K562 (cell line): Measurements from ENCODE around the gene ACSM6. TPM values are rescaled to one million over a fixed set of nuclear protein-coding genes. Genes with fewer than 3 reads are reported as not detected.

Experiments used
- DACH1 ChIP-seq: fragments of 450-650 bp; IDR thresholded peaks from 2 replicates; pipeline ENCODE4 v1.6.1; 2018; ENCODE audit not compliant: partially characterized antibody
- GMEB1 ChIP-seq: fragments of 250-450 bp; sonication (Bioruptor Pico); IDR thresholded peaks from 2 replicates; pipeline ENCODE4 v1.4.0; 2020; ENCODE audit warnings: mild to moderate bottlenecking
- KLF13 ChIP-seq: fragments of 450-650 bp; IDR thresholded peaks from 2 replicates; pipeline ENCODE4 v1.6.1; 2016; ENCODE audit warnings: missing genetic modification characterization, low read depth, mild to moderate bottlenecking, missing compliant biosample characterization, moderate library complexity, borderline replicate concordance
- PML ChIP-seq: IDR thresholded peaks from 2 replicates; pipeline ENCODE4 v1.6.1; 2012; ENCODE audit warnings: low read length, inconsistent platforms
- SREBF2 ChIP-seq: sonication (generic); formaldehyde crosslinking; IDR thresholded peaks from 2 replicates; pipeline ENCODE4 v1.4.0; 2020; ENCODE audit warnings: mild to moderate bottlenecking, missing genetic modification reagents
- SRF ChIP-seq, 2 experiments: fragments of 250-450, 450-650 bp in 1 of 2; sonication (Bioruptor Pico) in 1 of 2; sonication (generic) in 1 of 2; formaldehyde crosslinking; IDR thresholded peaks; 2 replicates each; pipeline versions ENCODE4 v1.5.0 to v1.5.1; 2020 to 2022; ENCODE audit warnings: mild to moderate bottlenecking in 1 of 2, missing genetic modification reagents in 1 of 2
- polyA plus RNA-seq, 8 experiments: library from polyadenylated mRNA; depleted of rRNA in 4 of 8; stranded (reverse) in 5 of 8; unstranded in 3 of 8; fragments of >200 nt; fragmentation: Nextera tagmentation in 2 of 8; fragmentation: Illumina TruSeq in 1 of 8; extraction: Ambion mirVana in 2 of 8; extraction: Trizol in 1 of 8; gene quantifications; 2 replicates each; pipeline versions ENCODE4 v1.2.1 to v1.2.3, GENCODE V29; 2011 to 2014; ENCODE audit warnings: inconsistent platforms in 1 of 8, missing spikeins in 1 of 8
- total RNA-seq, 7 experiments: library from RNA; depleted of rRNA in 6 of 7; stranded (reverse); fragments of >200 nt in 6 of 7; fragmentation: Illumina TruSeq in 2 of 7; extraction: Trizol in 2 of 7; gene quantifications; 2 replicates each; pipeline versions ENCODE4 v1.2.1 to v1.2.3, GENCODE V29; 2011 to 2021; ENCODE audit warnings: low replicate concordance in 1 of 7
- TF ChIP-seq, protein P1 (sequence below): IDR thresholded peaks from 2 replicates; pipeline ENCODE4 v1.6.1; 2012; ENCODE audit warnings: low read depth, low read length, improper control_type of control experiment, borderline replicate concordance
- TF ChIP-seq, protein P2 (sequence below): fragments of 450-650 bp; formaldehyde crosslinking; IDR thresholded peaks from 2 replicates; pipeline ENCODE4 v1.4.0; 2020; ENCODE audit warnings: mild to moderate bottlenecking, moderate library complexity

Gene ACSM6
- total and polyA plus RNA-seq, 9 of the 15 experiments (the other 6 are each of a cell fraction or from before 2014, with no cell fraction given), result not detected

DNA sequence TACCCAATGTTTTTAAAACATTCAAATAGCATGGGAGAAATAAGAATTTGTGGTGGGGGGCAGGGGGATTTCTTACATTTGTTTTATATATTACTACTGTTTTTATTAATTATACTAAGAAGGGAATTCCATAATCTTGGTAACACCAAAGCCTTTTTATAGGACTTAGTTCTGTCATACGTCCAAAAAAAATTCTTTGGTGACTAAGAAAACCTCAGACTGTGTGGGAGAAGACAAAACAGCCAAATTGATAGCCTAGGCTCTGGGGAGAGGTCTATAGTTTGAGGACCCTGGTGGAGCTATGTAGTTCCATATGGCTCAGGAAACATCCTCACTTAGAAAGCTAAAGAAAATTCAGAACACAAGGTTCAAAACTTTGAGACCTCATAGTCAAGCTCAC is 23.4 kb downstream of the ACSM6 start (continued):
- TF ChIP-seq KLF13 (tag), result no peak
- no peak for TF ChIP-seq SREBF2
- no peak for TF ChIP-seq PML
- no peak for TF ChIP-seq GMEB1
- TF ChIP-seq, protein P1, sequence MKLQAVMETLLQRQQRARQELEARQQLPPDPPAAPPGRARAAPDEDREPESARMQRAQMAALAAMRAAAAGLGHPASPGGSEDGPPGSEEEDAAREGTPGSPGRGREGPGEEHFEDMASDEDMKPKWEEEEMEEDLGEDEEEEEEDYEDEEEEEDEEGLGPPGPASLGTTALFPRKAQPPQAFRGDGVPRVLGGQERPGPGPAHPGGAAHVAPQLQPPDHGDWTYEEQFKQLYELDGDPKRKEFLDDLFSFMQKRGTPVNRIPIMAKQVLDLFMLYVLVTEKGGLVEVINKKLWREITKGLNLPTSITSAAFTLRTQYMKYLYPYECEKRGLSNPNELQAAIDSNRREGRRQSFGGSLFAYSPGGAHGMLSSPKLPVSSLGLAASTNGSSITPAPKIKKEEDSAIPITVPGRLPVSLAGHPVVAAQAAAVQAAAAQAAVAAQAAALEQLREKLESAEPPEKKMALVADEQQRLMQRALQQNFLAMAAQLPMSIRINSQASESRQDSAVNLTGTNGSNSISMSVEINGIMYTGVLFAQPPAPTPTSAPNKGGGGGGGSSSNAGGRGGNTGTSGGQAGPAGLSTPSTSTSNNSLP, result no peak
- no peak for TF ChIP-seq DACH1
- no peak for TF ChIP-seq SRF (CRISPR knock-in tag; IDR thresholded peaks at IDR 0.05)
- TF ChIP-seq, protein P2, sequence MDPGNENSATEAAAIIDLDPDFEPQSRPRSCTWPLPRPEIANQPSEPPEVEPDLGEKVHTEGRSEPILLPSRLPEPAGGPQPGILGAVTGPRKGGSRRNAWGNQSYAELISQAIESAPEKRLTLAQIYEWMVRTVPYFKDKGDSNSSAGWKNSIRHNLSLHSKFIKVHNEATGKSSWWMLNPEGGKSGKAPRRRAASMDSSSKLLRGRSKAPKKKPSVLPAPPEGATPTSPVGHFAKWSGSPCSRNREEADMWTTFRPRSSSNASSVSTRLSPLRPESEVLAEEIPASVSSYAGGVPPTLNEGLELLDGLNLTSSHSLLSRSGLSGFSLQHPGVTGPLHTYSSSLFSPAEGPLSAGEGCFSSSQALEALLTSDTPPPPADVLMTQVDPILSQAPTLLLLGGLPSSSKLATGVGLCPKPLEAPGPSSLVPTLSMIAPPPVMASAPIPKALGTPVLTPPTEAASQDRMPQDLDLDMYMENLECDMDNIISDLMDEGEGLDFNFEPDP, result no peak
